ENCODE results near the gene IL10RB.
A peak's percentile ranks its signal among the peaks of the same experiment; 100 is the strongest.
"Not testable (repeated sequence)": the region's sequence is repeated elsewhere in the genome, so short reads cannot be mapped to it uniquely, and the experiment has no call there.

The IL10RB gene

GRCh38 chr21:33301632-33302002 is 35.5 kb downstream of the IL10RB start:
- no peak for DNase-seq (ENCODE audit: low read depth in 3 of 3)

GRCh38 chr21:33302055-33302454 is 35.9 kb downstream of the IL10RB start:
- DNase-seq (ENCODE audit: low read depth in 3 of 3): no peak

DNA sequence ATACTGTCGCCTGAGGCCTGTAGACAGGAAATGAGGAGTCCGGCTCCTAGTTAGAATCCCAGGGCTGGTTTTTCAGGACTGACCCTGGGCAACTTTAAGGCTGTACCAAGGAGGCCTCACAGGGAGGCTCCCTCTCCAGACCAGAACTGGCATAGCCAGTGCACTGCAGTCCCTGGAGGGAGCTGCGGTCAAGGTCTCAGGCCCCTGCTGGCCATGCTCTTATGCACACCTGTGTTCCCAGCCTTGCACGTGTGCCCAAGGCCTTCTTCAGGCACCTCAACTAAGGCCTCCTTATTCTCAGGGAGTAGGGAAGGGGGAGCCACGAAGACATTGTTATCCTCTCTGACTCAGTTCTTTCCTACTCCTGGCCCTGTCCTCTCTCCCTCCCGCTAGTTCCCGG is 36.6 kb downstream of the IL10RB start:
- DNase-seq (ENCODE audit: low read depth in 3 of 3): no peak

DNA sequence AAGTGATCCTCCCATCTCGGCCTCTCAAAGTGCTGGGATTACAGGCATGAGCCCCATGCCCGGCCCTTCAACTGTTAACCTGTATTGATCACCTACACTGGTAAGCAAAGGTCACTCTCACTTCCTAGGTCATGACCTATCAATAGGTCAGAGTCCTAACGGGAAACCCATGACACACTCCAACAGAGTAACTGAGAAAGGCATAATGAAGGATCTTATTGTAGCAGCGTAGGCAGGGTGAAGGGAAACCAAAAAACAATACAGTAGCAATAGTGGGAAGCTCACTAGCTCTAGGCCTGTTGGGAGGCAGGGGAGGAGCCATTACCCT is 39.1 kb downstream of the IL10RB start:
- DNase-seq (ENCODE audit: low read depth in 3 of 3): no peak

DNA sequence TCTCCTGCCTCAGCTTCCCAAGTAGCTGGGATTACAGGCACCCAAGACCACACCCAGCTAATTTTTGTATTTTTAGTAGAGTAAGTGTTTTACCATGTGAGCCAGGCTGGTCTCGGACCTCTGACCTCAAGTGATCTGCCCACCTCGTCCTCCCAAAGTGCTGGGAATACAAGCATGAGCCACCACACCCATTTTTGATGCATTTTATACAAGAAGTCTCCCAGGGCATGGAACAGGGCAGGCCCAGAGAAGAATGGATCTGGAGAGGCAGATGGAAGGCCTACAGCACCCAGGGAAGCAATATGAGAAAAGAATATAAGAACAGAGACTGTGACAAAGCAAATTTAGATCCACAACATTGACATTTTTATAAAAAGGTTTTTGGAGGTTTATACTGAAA is 39.8 kb downstream of the IL10RB start:
- DNase-seq (ENCODE audit: low read depth in 3 of 3): no peak

GRCh38 chr21:33308586-33309490 is 42.7 kb downstream of the IL10RB start:
- no peak for DNase-seq (ENCODE audit: low read depth in 3 of 3)

DNA sequence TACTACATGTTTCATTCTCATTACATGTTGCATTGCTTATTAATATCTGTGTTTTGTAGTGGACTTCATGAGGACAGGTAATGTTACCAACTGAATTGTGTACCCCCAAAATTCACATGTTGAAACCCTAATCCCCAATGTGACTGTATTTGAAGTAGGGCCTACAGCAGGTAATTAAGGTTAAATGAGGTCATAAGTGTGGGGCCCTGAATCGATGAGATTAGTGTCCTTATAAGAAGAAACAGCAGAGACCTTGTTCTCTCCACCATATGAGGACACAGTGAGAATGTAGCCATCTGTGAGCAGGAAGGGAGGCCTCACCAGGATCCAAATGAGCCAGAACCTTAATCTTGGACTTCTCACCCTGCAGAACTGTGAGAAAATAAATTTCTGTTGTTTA is 43.6 kb downstream of the IL10RB start:
- DNase-seq (ENCODE audit: low read depth in 3 of 3): no peak

DNA sequence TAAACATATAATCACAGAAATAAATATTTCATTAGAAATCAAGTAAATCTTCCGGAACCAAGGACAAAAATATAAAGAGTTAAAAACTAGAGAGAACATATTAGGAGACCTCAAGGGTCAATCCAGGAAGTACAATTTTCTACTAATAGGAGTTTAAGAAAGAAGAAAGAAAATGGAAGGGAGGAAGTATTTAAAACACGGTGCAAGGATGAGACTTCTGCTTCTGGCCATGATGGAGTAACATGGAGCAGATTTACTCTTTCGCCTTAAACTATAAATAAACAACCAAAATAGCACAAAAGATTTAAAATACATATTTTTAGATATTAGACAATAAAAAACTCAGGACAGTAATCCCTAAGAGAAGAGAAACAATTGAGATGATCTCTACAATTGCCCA is 46.0 kb downstream of the IL10RB start:
- no peak for DNase-seq (ENCODE audit: low read depth in 3 of 3)

DNA sequence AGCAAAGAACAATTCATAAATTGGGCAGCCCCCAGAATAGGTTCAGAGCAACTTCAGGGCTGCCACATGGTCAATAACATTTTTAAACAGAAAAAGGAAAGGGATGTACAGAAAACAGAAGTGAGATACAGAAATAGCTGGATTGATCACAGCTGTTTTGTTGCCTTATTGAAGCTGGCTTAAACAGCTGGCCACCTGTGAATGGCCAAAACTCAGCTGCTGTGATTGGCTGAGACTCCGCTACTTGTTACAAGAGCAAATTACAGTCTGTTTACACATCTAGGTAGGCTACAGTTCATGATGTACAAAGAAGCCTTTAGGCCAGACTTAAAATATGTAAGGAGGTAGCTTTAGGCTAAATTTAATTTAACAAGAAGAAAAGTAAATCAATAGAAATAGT is 47.0 kb downstream of the IL10RB start:
- DNase-seq (ENCODE audit: low read depth in 3 of 3): no peak

DNA sequence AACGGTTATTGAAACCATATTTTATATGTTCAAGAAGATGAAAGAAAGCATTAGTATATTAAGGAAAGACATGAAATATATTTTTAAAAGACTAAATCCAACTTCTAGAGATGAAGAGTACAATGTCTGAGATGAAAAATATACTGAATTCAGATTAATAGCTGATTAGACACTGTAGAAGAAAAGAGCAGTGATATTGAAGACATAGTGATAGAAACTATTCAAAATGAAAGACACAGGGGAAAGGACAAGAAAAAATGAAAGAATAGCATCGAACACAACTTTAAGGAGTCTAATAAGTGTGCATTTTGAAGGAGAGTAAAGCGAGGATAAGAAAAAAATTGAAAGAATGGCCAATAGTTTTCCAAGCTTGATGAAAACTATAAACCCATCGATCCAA is 47.4 kb downstream of the IL10RB start:
- no peak for DNase-seq (ENCODE audit: low read depth in 3 of 3)

DNA sequence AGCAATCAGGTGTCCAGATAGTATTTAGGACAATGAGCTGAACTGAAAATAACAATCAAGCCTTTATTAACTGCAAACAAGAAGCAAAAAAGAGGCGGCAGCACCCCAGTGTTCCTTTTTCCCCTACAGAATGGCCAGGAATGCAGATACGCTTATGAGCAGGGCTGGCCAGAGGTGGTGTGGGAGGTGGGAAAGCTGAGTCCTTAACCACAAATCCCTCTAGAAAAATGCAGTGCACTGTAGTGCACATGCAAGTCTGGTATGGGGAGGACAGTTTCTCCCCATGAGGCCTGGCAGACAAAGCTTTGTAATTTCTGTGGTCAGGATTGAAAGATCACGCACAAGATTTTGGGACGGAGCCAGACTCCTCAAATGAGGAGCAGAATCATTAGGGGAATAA is 47.9 kb downstream of the IL10RB start:
- DNase-seq (ENCODE audit: low read depth in 3 of 3): no peak

DNA sequence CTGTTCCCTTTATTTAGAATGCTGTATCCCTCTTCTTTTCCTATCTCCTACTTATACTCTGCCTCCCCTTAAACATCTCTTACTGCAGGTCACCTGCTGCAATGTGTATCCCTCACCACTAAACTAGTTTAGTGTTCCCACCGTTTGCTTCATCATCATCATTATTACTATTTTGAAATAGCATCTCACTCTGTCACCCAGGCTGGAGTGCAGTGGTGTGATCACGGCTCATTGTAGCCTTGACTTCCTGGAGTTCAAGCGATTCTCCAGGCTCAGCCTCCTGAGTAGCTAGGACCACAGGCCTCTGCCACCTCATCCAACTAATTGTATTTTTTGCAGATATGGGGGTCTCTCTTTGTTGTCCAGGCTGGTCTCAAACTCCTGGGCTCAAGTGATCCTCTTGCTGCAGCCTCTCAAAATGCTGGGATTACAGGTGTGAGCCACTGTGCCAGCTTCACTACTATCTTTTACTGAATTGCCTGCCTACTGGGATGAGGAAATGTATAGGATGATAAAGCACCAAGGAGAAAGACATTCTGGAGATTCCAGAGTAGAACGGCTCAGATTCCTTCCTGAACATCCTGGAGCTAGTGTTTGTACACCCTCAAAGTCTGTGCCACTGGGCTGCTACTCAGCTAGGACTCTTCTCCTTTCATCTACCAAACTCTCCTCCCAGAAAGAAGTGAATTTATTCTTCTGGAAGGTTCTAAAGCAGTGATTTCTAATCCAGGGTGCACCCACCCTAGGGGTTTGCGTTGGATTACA is 50.0 kb downstream of the IL10RB start:
- no peak for DNase-seq (ENCODE audit: low read depth in 3 of 3)

DNA sequence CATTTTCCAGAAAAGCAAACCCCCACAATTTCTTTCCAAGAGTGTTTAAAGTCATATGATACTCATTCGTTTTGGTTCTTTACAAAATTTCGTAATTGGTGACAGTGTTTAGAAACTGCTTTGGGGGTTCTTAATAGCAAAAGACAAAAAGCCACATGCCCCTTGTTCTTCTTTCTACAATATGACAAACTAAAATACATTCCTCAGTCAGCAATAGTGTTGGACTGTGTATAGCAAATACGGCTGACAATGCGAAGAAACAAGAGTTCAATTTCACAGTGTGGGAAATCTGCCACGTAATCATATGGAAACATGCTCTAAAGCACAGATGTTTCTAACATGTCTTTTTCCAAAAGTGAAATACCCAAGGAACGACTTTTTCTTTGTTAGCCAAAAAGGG is 51.0 kb downstream of the IL10RB start:
- DNase-seq (ENCODE audit: low read depth in 3 of 3): no peak

DNA sequence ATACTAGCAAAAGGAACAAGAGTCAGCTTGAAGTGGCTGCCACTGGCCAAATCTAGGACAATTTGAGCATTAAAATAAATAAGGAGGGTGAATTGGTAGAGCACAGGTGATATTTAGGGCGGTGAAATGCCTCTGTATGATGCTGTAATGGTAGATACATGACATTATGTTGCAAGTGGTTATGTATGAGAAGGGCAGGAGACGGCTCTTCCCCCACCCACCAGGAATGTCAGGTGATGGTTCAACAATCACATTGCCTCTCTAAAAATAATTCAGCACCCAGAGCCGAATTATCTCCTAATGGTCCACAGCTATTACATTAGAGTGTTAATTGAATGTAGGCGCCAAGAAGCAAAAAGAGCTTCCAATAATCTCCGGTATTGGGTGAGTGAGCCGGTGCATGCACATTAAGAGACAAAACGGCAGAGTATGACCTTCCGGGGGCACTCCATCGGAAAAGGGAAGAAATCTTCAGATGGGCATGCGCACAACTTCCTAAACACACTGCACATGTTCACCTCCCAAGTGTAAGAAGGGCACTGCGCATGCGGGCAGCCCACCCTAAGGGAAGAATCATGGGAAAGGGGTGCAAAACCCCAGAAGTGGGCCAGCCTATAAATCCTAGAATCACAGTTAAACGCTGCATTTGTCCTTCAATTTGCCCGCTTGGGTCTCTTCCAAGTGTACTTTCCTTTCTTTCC is 51.8 kb downstream of the IL10RB start:
- DNase-seq (ENCODE audit: low read depth in 3 of 3): no peak

DNA sequence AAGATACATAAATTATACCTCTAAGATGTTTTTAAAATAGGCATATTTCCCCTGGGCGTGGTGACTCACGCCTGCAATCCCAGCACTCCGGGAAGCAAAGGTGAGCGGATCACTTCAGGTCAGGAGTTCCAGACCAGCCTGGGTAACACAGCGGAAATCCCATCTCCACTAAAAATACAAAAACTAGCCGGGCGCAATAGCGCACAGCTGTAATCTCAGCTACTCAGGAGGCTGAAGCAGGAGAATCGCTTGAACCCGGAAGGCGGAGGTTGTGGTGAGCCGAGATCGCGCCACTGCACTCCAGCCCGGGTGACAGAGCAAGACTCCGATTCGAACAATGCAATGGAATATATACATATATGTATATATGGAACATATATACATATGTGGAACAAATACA is 54.8 kb downstream of the IL10RB start:
- DNase-seq (ENCODE audit: low read depth in 3 of 3): not testable (repeated sequence)

DNA sequence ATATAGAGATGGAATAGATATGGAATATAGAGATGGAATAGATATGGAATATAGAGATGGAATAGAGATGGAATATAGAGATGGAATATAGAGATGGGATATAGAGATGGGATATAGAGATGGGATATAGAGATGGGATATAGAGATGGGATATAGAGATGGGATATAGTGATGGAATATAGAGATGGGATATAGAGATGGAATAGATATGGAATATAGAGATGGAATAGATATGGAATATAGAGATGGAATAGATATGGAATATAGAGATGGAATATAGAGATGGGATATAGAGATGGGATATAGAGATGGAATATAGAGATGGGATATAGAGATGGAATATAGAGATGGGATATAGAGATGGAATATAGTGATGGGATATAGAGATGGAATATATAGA is 57.4 kb downstream of the IL10RB start:
- DNase-seq (ENCODE audit: low read depth in 3 of 3): not testable (repeated sequence)

DNA sequence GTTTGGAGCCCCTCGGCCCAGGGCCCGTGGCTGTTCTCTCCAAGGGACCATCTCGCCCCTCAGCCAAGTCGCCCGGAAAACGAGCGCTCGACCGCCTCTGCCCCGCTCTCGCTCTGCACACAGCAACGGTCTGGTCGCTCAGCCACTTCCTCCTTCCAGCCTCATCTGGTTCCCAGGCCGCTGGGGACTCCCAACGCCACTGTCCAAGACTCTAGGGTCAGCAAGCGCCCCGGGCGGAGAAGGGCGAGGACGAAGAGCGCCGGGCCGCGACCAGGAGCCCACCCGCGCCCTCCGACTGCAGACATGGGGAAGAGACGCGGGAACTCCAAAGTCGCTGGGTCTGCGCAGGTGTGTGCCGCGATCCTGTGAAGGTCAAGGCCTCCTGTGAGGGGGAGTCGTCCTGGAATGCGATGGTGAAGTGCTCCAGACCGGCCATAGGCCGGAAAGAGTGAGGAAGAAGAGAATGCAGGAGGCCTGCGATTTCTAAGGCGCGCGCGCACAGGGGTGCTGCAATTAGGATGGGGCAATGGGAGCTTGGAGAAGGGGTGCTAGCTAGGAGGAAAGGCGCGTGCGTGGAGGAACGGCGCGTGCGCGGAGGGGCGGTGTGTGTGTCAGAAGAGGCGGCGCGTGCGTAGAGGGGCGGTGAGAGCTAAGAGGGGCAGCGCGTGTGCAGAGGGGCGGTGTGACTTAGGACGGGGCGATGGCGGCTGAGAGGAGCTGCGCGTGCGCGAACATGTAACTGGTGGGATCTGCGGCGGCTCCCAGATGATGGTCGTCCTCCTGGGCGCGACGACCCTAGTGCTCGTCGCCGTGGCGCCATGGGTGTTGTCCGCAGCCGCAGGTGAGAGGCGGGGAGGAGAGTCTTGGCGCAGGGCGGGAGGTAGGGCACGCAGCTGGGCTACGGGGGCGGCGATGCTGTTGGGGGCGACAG is 58.4 kb downstream of the IL10RB start, which contains the start of gene IFNAR1:
Gene IFNAR1 (plus strand): TSS at position 680 of the 931 bp plus-strand sequence. CDS start 86 bp downstream, at position 766.
- peak; percentile 97 to 99 (median 99) for DNase-seq (ENCODE audit: low read depth in 3 of 3)

DNA sequence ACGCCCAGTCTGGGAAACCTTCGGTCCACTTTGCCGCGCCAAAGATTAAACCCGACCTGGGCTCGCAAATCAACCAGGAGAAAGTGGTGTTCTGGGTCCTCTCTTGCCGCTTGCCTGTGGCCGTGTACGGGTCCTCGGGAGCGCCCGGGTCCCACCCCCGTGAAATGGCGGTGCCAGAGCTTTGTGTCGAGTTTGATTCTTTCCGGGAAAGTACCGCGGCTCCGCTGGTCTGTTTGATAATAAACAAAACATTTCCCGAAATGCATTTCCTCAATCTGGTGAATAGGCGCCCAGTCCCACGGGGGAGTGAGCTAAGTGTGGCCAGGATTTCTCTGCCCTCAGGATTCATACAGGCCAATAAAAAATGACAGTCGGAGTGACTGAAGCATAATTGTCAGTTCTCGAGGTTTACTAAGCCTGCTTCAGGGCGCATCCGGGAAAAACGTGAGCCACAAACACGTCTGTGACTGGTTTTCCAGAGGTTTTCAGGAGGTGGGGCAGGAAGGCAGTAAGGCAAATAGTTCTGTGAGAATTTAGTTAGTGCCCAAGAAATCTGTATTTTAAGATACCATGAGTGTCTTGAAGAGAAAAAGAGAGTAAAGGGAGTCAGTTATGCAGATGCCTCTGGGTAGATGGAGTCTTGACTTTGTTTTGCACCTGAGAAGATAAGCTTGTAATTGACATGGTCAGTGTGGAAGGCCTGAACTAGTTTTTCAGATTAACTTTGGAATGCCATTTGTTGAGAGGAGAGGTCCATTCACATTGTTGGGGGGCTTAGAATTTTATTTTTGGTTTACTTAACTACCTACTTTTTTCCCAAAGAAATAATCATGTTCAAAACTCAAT is 59.3 kb downstream of the IL10RB start:
- DNase-seq (ENCODE audit: low read depth in 3 of 3): peak; percentile 45 to 59 (median 57)

- no peak for DNase-seq (ENCODE audit: low read depth in 3 of 3)
These were observed 61.2 kb downstream of the IL10RB start for GRCh38 chr21:33327326-33327725.

DNA sequence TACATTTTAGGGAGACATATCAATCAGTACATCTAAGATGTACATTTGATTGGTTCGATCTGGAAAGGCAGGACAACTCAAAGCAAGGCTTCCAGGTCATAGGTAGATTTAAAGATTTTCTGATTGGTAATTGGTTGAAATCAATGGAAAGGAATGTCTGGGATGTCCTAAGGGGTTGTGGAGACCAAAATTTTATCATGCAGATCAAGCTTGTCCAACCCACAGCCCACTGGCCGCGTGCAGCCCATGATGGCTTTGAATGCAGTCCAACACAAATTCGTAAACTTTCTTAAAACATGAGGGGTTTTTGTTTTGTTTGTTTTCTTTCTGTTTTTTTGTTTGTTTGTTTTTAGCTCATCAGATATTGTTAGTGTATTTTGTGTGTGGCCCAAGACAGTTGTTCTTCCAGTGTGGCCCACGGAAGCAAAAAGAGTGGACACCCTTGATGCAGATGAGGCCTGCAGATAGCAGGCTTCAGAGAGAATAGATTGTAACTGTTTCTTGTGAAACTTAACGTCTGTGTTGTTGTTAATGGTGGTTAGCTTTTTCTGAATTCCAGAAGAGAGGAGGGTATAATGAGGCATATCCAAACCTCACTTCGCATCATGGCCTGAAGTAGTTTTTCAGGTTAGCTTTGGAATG is 61.7 kb downstream of the IL10RB start:
- DNase-seq (ENCODE audit: low read depth in 3 of 3): no peak

Measured in stimulated activated CD4-positive, alpha-beta T cell treated with anti-CD3 and anti-CD28 coated beads, TNF-alpha, amount 100 ng/mL, for 4 hours (primary cell).